ENCODE measurements around the gene FRMD1. TPM values are rescaled to one million over a fixed set of nuclear protein-coding genes. Genes with fewer than 3 reads are reported as not detected.

The FRMD1 gene
- total RNA-seq, 2 donors from 2014 or later: not detected

DNA sequence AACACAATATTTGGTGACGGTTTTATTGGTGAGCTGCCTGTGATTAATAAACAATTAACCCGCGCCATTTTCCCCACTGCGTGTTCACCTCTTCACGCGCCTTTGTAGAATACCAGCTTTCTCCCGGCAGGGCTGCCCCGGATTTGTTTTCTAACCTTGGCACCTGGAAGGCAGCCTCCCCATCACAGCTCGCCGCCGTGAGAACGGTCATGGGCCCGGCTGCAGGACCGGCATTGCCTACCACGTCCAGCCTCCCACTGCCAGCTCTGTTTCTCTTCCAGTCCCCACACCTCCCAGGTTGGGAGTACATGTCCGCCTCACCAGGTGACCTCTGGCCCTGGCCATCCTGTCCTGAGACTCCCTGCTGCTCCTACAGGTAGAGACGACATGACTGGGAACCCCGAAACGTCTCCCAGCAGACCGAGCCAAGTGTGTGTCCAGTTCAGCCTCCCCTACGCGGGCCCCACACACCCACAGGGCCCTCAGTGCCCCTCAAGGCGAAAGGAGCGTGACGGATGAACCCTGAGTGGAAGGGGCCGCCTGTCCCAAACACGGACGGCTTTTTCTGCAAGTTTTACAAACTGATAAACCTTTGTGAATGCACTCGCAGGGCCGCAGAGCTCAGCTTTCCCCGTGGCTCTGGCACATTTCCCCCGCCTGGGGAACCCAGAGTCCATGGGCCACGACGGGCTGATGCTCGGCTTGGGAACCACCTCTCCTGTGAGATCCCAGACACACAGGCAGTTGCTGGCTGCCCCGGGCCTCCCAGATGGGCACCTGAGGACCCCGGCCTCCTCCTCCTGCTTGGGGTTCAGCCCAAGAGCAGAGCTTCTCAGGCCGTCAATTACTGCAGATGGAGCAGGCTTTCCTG, 25.7 kb downstream of the FRMD1 start:
- H3K36me3 Mint-ChIP-seq (ENCODE audit: low read depth): no peaks in the 10 kb centered on the region
- H3K27me3 Mint-ChIP-seq (ENCODE audit: insufficient read depth): no peaks in the 10 kb centered on the region
- Histone ChIP-seq H3K9ac (ENCODE audit: extremely low read depth, low read length, poor library complexity, severe bottlenecking) (no peak overlapping the region), H3K27ac (ENCODE audit: low read depth, low read length) (no peak overlapping the region), H3K4me3 (ENCODE audit: low read length) (no peak overlapping the region), H3K9me3 (ENCODE audit: control insufficient read depth, low read length) (no peaks in the 10 kb centered on the region), H3K27me3 (ENCODE audit: control insufficient read depth, insufficient read depth, low read length, poor library complexity, severe bottlenecking) (no peaks in the 10 kb centered on the region), H3K4me1 (ENCODE audit: control insufficient read depth, insufficient read depth, low read length) (no peaks in the 10 kb centered on the region), H3K36me3 (ENCODE audit: control insufficient read depth, insufficient read depth, low read length) (no peaks in the 10 kb centered on the region)
- TF ChIP-seq CTCF (conservative IDR thresholded peaks at IDR 0.05): no peak
- no peaks in the 10 kb centered on the region for H3K9me3 Mint-ChIP-seq
- 93 to 94% methylated on average over 27 to 38 of the region's 38 CpGs for WGBS, 2 experiments (ENCODE audit: insufficient coverage in 1 of 2, insufficient read length in 1 of 2)
- H3K4me3 Mint-ChIP-seq: no peak overlapping the region
- no peak for DNase-seq
- no peak overlapping the region for H3K27ac Mint-ChIP-seq
- no peaks in the 10 kb centered on the region for H3K4me1 Mint-ChIP-seq

- Histone ChIP-seq H3K27ac (ENCODE audit: low read depth, low read length) (no peak overlapping the region), H3K9me3 (ENCODE audit: control insufficient read depth, low read length) (no peaks in the 10 kb centered on the region), H3K9ac (ENCODE audit: extremely low read depth, low read length, poor library complexity, severe bottlenecking) (no peak overlapping the region), H3K36me3 (ENCODE audit: control insufficient read depth, insufficient read depth, low read length) (no peaks in the 10 kb centered on the region), H3K27me3 (ENCODE audit: control insufficient read depth, insufficient read depth, low read length, poor library complexity, severe bottlenecking) (no peaks in the 10 kb centered on the region), H3K4me1 (ENCODE audit: control insufficient read depth, insufficient read depth, low read length) (no peaks in the 10 kb centered on the region), H3K4me3 (ENCODE audit: low read length) (no peak overlapping the region)
- TF ChIP-seq CTCF (conservative IDR thresholded peaks at IDR 0.05): no peak
- Mint-ChIP-seq H3K36me3 (ENCODE audit: low read depth) (no peaks in the 10 kb centered on the region), H3K4me3 (no peak overlapping the region), H3K27ac (no peak overlapping the region), H3K4me1 (no peaks in the 10 kb centered on the region), H3K27me3 (ENCODE audit: insufficient read depth) (no peaks in the 10 kb centered on the region), H3K9me3 (no peaks in the 10 kb centered on the region)
- DNase-seq: no peak
- WGBS, 2 experiments (ENCODE audit: insufficient coverage in 1 of 2, insufficient read length in 1 of 2): 94% methylated on average over 17 to 26 of the region's 26 CpGs
Observed at GRCh38 chr6:168052291-168052891, 26.6 kb downstream of the FRMD1 start.

- Mint-ChIP-seq H3K27ac (no peak overlapping the region), H3K27me3 (ENCODE audit: insufficient read depth) (no peaks in the 10 kb centered on the region), H3K9me3 (no peaks in the 10 kb centered on the region), H3K4me3 (no peak overlapping the region), H3K4me1 (no peaks in the 10 kb centered on the region), H3K36me3 (ENCODE audit: low read depth) (no peaks in the 10 kb centered on the region)
- no peak for TF ChIP-seq CTCF (conservative IDR thresholded peaks at IDR 0.05)
- H3K9me3 ChIP-seq (ENCODE audit: control insufficient read depth, low read length): no peaks in the 10 kb centered on the region
- no peak overlapping the region for H3K4me3 ChIP-seq (ENCODE audit: low read length)
- 91 to 100% methylated on average over 4 to 9 of the region's 9 CpGs for WGBS, 2 experiments (ENCODE audit: insufficient coverage in 1 of 2, insufficient read length in 1 of 2)
- H3K4me1 ChIP-seq (ENCODE audit: control insufficient read depth, insufficient read depth, low read length): no peaks in the 10 kb centered on the region
- no peak overlapping the region for H3K27ac ChIP-seq (ENCODE audit: low read depth, low read length)
- H3K27me3 ChIP-seq (ENCODE audit: control insufficient read depth, insufficient read depth, low read length, poor library complexity, severe bottlenecking): no peaks in the 10 kb centered on the region
- no peak for DNase-seq
- no peak overlapping the region for H3K9ac ChIP-seq (ENCODE audit: extremely low read depth, low read length, poor library complexity, severe bottlenecking)
- no peaks in the 10 kb centered on the region for H3K36me3 ChIP-seq (ENCODE audit: control insufficient read depth, insufficient read depth, low read length)
Observed at GRCh38 chr6:168051648-168052047, 27.4 kb downstream of the FRMD1 start.

All from endodermal cell (in vitro differentiated cells).